GM23338 (cell line): ENCODE measurements around the gene PIK3R4. TPM values are rescaled to one million over a fixed set of nuclear protein-coding genes. Genes with fewer than 3 reads are reported as not detected.

Source experiments
- ATAC-seq: fragments of 200-7000 bp; cut with Tn5 transposase; 3 replicates; pipeline ENCODE4 v1.9.1; 2020
- DNase-seq: peaks from one replicate; pipeline ENCODE4 v3.0.0-alpha.2; 2015; ENCODE audit warnings: low spot score
- H2AFZ ChIP-seq: fragments of 200-600 bp; sonication (generic); 2 replicates; pipeline ENCODE4 v1.8.0; 2016; ENCODE audit warnings: antibody characterized with exemption, mild to moderate bottlenecking, moderate library complexity
- H3F3A ChIP-seq: fragments of 200-600 bp; sonication (generic); replicated peaks from 2 replicates; pipeline ENCODE4 v1.8.0; 2017; ENCODE audit warnings: antibody characterized with exemption, mixed run types, low read depth
- H3K27ac ChIP-seq: fragments of 200-600 bp; sonication (generic); 2 replicates; pipeline ENCODE4 v1.6.1; 2016; ENCODE audit warnings: low read depth
- H3K27me3 ChIP-seq: fragments of 200-600 bp; sonication (generic); 2 replicates; pipeline ENCODE4 v1.8.0; 2016; ENCODE audit warnings: mild to moderate bottlenecking, mixed run types, moderate library complexity; ENCODE audit not compliant: insufficient read depth
- H3K36me3 ChIP-seq: fragments of 200-600 bp; sonication (generic); 2 replicates; pipeline ENCODE4 v1.8.0; 2016; ENCODE audit warnings: mild to moderate bottlenecking; ENCODE audit not compliant: insufficient read depth
- H3K4me1 ChIP-seq: fragments of 200-600 bp; sonication (generic); 2 replicates; pipeline ENCODE4 v1.8.0; 2016; ENCODE audit warnings: mild to moderate bottlenecking, moderate library complexity; ENCODE audit not compliant: insufficient read depth
- H3K4me2 ChIP-seq: fragments of 200-600 bp; sonication (generic); 2 replicates; pipeline ENCODE4 v1.7.1; 2017; ENCODE audit warnings: mixed run types
- H3K4me3 ChIP-seq: fragments of 200-600 bp; sonication (generic); 2 replicates; pipeline ENCODE4 v1.6.1; 2016; ENCODE audit warnings: mixed run types
- H3K79me2 ChIP-seq: fragments of 200-600 bp; sonication (generic); replicated peaks from 2 replicates; pipeline ENCODE4 v1.8.0; 2017; ENCODE audit warnings: mild to moderate bottlenecking; ENCODE audit not compliant: insufficient read depth
- H3K9me2 ChIP-seq: fragments of 200-600 bp; sonication (generic); 2 replicates; pipeline ENCODE4 v1.8.0; 2017; ENCODE audit not compliant: insufficient read depth
- H4K20me1 ChIP-seq: fragments of 200-600 bp; sonication (generic); replicated peaks from 2 replicates; pipeline ENCODE4 v1.8.0; 2017; ENCODE audit warnings: mild to moderate bottlenecking; ENCODE audit not compliant: insufficient read depth
- H3K27ac Mint-ChIP-seq: 2 replicates; pipeline ENCODE4 v1.8.0; 2020; ENCODE audit warnings: inconsistent platforms, mild to moderate bottlenecking, moderate library complexity, mixed read lengths
- H3K27me3 Mint-ChIP-seq: 3 replicates; pipeline ENCODE4 v1.8.0; 2022; ENCODE audit warnings: low read depth, mild to moderate bottlenecking, moderate library complexity, mixed read lengths, inconsistent platforms; ENCODE audit not compliant: insufficient read depth, poor library complexity
- H3K36me3 Mint-ChIP-seq: 3 replicates; pipeline ENCODE4 v1.8.0; 2021; ENCODE audit warnings: low read depth, mild to moderate bottlenecking, inconsistent platforms, moderate library complexity, mixed read lengths
- H3K4me1 Mint-ChIP-seq: 3 replicates; pipeline ENCODE4 v1.8.0; 2020; ENCODE audit warnings: mild to moderate bottlenecking, inconsistent platforms, mixed read lengths
- H3K4me3 Mint-ChIP-seq: 3 replicates; pipeline ENCODE4 v1.8.0; 2021; ENCODE audit warnings: moderate library complexity, mild to moderate bottlenecking, inconsistent platforms, mixed read lengths
- H3K9me3 Mint-ChIP-seq: 3 replicates; pipeline ENCODE4 v1.8.0; 2020; ENCODE audit warnings: moderate library complexity, mild to moderate bottlenecking, inconsistent platforms, mixed read lengths
- CREB1 ChIP-seq: fragments of 250-450 bp; sonication (Bioruptor Pico); IDR thresholded peaks from 2 replicates; pipeline ENCODE4 v1.5.0; 2020; ENCODE audit warnings: low read depth, mild to moderate bottlenecking, moderate library complexity
- CTCF ChIP-seq, 2 experiments: fragments of 200-600 bp in 1 of 2; sonication (generic) in 1 of 2; conservative IDR thresholded peaks; 2 replicates each; pipeline versions ENCODE4 v1.5.1 to v1.6.1; 2016 to 2017; ENCODE audit warnings: antibody characterized with exemption in 2 of 2, low read depth in 2 of 2, mild to moderate bottlenecking in 2 of 2, moderate library complexity in 1 of 2
- ETS1 ChIP-seq: IDR thresholded peaks from 2 replicates; pipeline ENCODE4 v1.6.1; 2016; ENCODE audit warnings: antibody characterized with exemption
- EZH2 ChIP-seq: fragments of 200-600 bp; sonication (generic); IDR thresholded peaks from one replicate; pipeline ENCODE4 v1.8.0; 2017; ENCODE audit warnings: antibody characterized with exemption, mild to moderate bottlenecking, low read depth; ENCODE audit not compliant: unreplicated experiment
- EZH2phosphoT487 ChIP-seq: fragments of 200-600 bp; sonication (generic); IDR thresholded peaks from one replicate; pipeline ENCODE4 v1.8.1; 2018; ENCODE audit warnings: antibody characterized with exemption; ENCODE audit not compliant: unreplicated experiment
- JUNB ChIP-seq: IDR thresholded peaks from one replicate; pipeline ENCODE4 v1.6.1; 2016; ENCODE audit warnings: antibody characterized with exemption; ENCODE audit not compliant: unreplicated experiment
- NANOG ChIP-seq: IDR thresholded peaks from 2 replicates; pipeline ENCODE4 v1.6.1; 2016; ENCODE audit warnings: antibody characterized with exemption, borderline replicate concordance
- POLR2AphosphoS5 ChIP-seq: IDR thresholded peaks from 2 replicates; pipeline ENCODE4 v1.6.1; 2016; ENCODE audit warnings: antibody characterized with exemption, low read depth
- REST ChIP-seq: IDR thresholded peaks from one replicate; pipeline ENCODE4 v1.6.1; 2018; ENCODE audit warnings: antibody characterized with exemption; ENCODE audit not compliant: unreplicated experiment
- STAT1 ChIP-seq: IDR thresholded peaks from one replicate; pipeline ENCODE4 v1.6.1; 2016; ENCODE audit warnings: antibody characterized with exemption; ENCODE audit not compliant: unreplicated experiment
- ZNF114 ChIP-seq: fragments of 250-450 bp; sonication (Bioruptor Pico); IDR thresholded peaks from 2 replicates; pipeline ENCODE4 v1.5.0; 2020; ENCODE audit warnings: mild to moderate bottlenecking, moderate library complexity
- ZNF331 ChIP-seq: fragments of 250-450 bp; sonication (Bioruptor Pico); IDR thresholded peaks from 2 replicates; pipeline ENCODE4 v1.5.0; 2020; ENCODE audit warnings: low read depth, mild to moderate bottlenecking, moderate library complexity
- ZNF462 ChIP-seq: fragments of 250-450 bp; sonication (Bioruptor Pico); IDR thresholded peaks from 2 replicates; pipeline ENCODE4 v1.5.0; 2020; ENCODE audit warnings: mild to moderate bottlenecking, moderate library complexity
- polyA plus RNA-seq: library from polyadenylated mRNA; unstranded; fragments of >200 nt; fragmentation: Nextera tagmentation; extraction: Ambion mirVana; gene quantifications from 2 replicates; pipeline ENCODE4 v1.2.1, GENCODE V29; 2016
- total RNA-seq: library from RNA; depleted of rRNA; stranded (reverse); fragments of >200 nt; shearing (Covaris generic); gene quantifications from 2 replicates; pipeline ENCODE4 v1.2.3, GENCODE V29; 2014

PIK3R4 gene
- total and polyA plus RNA-seq, 2 experiments from 2014 or later = 48.8 to 65.1 TPM

- peaks cover 7% of the 10 kb centered on the region; the same call in 2 of the 3 replicates for H3K4me1 Mint-ChIP-seq
- TF ChIP-seq ZNF462 (CRISPR knock-in tag) = no peak
- TF ChIP-seq STAT1 = no peak
- no peak for TF ChIP-seq CREB1 (CRISPR knock-in tag)
- no peak for TF ChIP-seq CTCF (conservative IDR thresholded peaks at IDR 0.05; ENCODE audit: low read depth in 2 of 2)
- TF ChIP-seq REST = no peak
- no peak for TF ChIP-seq POLR2AphosphoS5
- no peak for TF ChIP-seq ZNF114 (CRISPR knock-in tag)
- TF ChIP-seq EZH2phosphoT487 = no peak
- no peak for TF ChIP-seq ZNF331
- no peak for TF ChIP-seq JUNB
- TF ChIP-seq ETS1 = no peak
- TF ChIP-seq NANOG = no peak
- no peak for TF ChIP-seq EZH2
- peaks cover 6% of the 10 kb centered on the region; the same call in 2 of the 3 replicates for H3K36me3 Mint-ChIP-seq
- no peak overlapping the region for H3K27ac ChIP-seq
- no peaks in the 10 kb centered on the region for H3K9me3 Mint-ChIP-seq
- no peak overlapping the region for H2AFZ ChIP-seq
- H3K79me2 ChIP-seq = no peaks in the 10 kb centered on the region
- H3K27me3 ChIP-seq = no peaks in the 10 kb centered on the region
- H3K36me3 ChIP-seq = peaks cover 3% of the 10 kb centered on the region; the same call in 1 of the 2 replicates
- H3K27ac Mint-ChIP-seq = no peak overlapping the region
- no peaks in the 10 kb centered on the region for H3K9me2 ChIP-seq
- no peak overlapping the region for H3K4me3 Mint-ChIP-seq
- no peaks in the 10 kb centered on the region for H3F3A ChIP-seq
- no peaks in the 10 kb centered on the region for H4K20me1 ChIP-seq
- no peaks in the 10 kb centered on the region for H3K27me3 Mint-ChIP-seq
- no peak overlapping the region for H3K4me2 ChIP-seq
- no peak for ATAC-seq
- no peak overlapping the region for H3K4me3 ChIP-seq
- DNase-seq = no peak
- peaks cover 3% of the 10 kb centered on the region; the same call in 1 of the 2 replicates for H3K4me1 ChIP-seq
Observed at GRCh38 chr3:130725746-130726145, 20.9 kb downstream of the PIK3R4 start.
